ENCODE data around the gene LDLRAD2.

- no peak for TF ChIP-seq JUND (IDR thresholded peaks at IDR 0.05)
- TF ChIP-seq, protein P1, sequence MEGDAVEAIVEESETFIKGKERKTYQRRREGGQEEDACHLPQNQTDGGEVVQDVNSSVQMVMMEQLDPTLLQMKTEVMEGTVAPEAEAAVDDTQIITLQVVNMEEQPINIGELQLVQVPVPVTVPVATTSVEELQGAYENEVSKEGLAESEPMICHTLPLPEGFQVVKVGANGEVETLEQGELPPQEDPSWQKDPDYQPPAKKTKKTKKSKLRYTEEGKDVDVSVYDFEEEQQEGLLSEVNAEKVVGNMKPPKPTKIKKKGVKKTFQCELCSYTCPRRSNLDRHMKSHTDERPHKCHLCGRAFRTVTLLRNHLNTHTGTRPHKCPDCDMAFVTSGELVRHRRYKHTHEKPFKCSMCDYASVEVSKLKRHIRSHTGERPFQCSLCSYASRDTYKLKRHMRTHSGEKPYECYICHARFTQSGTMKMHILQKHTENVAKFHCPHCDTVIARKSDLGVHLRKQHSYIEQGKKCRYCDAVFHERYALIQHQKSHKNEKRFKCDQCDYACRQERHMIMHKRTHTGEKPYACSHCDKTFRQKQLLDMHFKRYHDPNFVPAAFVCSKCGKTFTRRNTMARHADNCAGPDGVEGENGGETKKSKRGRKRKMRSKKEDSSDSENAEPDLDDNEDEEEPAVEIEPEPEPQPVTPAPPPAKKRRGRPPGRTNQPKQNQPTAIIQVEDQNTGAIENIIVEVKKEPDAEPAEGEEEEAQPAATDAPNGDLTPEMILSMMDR (IDR thresholded peaks at IDR 0.05 in 2 of 3, conservative IDR thresholded peaks at IDR 0.05 in 1 of 3; ENCODE audit: borderline replicate concordance in 1 of 3, insufficient read depth in 1 of 3, low read depth in 2 of 3, low read length in 2 of 3) = no peak
- TF ChIP-seq ZNF274 (IDR thresholded peaks at IDR 0.05; ENCODE audit: low read depth, low read length) = no peak
- no peak for TF ChIP-seq CBX3 (IDR thresholded peaks at IDR 0.05; ENCODE audit: low read depth)
Observed at GRCh38 chr1:21822349-21822748, 10.3 kb downstream of the LDLRAD2 start.

Measured in HCT116 (cell line).